ENCODE results near the gene RESP18.
"Not testable (repeated sequence)": the region's sequence is repeated elsewhere in the genome, so short reads cannot be mapped to it uniquely, and the experiment has no call there.

Gene RESP18

DNA sequence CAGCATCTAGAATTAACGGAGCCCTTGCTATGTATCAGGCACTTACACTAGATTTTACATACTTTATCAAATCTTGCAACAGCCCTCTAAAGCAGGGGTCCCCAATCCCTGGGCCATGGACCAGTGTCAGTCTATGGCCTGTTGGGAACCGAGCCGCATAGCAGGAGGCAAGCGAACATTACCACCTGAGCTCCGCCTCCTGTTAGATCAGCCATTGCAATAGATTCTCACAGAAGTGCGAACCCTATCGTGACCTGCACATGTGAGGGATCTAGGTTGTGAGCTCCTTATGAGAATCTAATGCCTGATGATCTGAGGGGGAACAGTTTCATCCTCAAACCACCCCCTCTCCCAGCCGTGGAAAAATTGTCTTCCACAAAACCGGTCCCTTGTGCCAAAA, 39.9 kb downstream of the RESP18 start:
- no peak for DNase-seq (ENCODE audit: low read depth in 3 of 3)

DNA sequence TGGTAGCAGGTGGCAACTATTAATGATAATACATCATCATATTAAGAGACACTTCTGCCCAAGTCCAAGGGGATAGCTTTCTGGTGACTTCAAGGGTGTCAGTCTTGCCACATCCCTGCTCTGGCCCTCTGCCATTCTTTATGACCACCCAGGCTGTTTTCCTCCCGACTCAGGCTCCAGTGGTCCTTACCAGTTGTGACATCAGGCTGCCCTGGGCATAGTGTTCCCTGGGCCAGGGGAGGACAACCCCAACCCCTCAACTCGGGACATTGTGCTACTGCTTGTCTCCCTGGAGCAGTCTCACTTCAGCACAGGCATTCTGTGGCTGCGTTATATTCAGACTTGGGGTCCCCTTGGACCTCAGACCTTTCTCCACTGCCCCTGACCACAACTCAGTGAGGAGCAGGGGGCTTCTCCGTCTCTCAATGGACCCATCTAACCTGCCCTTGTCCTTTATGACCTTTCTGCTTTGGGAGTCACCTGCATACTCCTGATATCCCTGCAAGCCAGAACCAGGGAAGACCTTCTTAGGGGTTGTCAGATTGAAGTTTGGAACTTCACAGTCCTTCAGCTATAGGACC, 40.5 kb downstream of the RESP18 start:
- DNase-seq (ENCODE audit: low read depth in 3 of 3): no peak

DNA sequence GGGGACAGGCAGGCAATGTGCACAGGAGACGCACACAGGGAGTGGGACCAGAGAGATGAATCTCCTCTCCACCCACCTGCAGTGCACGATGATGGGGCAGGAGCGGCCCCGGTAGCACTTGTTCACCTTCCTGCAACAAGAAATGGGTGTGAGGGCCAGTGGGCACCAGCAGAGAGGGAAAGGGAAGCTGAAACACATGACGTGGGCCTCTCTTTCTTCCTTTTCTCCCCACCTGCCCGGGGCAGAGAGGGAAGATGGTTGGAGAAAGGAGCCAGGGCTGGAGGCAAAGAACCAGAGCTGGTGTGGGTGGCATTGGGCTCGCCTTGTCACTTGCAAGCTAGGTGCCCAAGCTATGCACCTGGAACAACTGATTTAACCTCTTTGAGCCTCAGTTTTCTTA, 41.1 kb downstream of the RESP18 start:
- DNase-seq (ENCODE audit: low read depth in 3 of 3): no peak

DNA sequence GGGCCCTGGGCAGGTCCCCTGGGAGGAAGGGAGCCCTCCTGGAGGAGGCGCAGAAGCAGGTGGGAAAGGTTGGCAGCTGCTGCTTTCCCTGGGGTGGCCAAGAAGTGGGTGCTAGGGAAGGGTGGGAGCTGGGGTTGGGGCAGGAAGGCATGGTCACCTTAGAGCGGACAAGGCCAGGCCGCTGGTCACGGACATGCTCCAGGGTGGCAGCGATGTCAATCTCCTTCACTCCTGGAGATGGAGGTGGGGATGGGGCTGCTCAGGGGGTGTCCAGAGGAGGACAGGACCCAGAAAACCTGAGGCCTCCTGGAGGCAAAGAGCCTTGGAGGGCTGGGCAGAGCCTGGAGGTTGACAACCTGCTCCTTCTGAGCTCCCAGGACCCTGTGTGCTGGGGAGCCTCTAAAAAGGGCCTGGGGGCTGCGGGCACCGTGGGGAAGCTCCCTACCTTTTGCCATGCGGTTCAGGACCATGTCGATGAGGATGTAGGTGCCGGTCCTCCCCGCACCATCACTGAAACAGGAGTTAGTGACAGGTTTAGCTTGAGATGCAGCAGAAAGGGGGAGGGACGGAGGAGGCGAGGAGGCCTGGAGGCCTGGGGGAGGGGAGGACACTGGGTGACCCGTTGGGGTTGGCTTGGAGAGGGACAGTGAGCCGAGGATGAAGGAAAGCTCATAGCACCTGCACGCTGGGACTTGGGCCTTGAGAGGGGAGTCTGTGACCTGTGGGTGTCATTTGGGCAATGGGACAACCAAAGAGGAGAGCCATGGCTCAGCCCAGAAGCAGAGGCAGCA, 42.0 kb downstream of the RESP18 start:
- DNase-seq (ENCODE audit: low read depth in 3 of 3): no peak

DNA sequence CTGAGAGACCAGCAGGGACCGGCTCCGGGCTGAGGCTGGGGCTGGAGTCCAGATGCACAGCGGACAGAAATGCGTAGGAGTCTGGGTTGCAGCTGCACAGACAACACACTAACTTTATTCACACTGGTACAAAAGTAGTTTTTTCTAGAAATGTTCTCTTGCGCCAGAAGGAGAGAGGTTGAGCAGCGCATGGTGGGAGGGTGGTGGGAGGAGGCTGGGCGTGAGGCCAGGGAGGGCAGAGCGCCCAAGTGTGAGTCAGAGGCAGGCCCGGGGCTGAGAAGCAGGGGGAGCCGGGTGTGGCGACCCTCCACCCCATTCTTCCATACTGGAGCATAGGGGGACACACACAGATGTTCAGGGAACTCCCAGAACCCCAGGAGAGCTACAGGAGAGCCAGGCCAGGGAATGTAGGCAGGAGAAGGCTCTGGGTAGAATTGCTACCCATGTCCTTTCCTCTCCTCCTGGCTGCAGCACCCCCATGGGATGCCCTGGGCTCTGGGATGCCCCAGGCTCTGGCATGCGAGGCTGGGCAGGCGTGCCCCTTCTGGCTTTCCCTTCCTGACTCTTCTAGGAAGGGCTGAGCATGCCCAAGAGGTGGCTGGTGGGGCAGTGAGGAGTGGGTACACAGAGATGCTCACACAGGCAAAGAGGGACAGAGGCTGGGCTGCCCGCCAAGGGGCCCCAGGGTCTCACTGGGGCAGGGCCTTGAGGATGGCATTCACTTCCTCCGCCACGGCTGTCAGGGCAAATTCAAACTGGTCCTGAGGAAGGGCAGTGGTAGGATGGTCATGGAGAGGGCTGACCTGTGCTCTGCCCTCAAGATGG, 42.8 kb downstream of the RESP18 start:
- DNase-seq (ENCODE audit: low read depth in 3 of 3): no peak

DNA sequence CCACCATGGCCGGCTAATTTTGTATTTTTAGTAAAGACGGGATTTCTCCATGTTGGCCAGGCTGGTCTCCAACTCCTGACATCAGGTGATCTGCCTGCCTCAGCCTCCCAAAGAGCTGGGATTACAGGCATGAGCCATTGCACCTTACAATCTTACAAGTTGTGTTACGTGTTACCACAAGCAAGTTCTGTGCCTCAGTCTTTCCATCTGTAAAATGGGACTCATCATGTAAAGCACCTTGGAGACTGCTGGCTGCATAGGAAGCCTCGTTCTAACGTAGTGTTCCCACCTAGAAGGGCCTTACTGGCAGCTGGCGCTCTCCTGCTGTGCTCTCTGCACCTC, 43.4 kb downstream of the RESP18 start:
- DNase-seq (ENCODE audit: low read depth in 3 of 3): no peak

DNA sequence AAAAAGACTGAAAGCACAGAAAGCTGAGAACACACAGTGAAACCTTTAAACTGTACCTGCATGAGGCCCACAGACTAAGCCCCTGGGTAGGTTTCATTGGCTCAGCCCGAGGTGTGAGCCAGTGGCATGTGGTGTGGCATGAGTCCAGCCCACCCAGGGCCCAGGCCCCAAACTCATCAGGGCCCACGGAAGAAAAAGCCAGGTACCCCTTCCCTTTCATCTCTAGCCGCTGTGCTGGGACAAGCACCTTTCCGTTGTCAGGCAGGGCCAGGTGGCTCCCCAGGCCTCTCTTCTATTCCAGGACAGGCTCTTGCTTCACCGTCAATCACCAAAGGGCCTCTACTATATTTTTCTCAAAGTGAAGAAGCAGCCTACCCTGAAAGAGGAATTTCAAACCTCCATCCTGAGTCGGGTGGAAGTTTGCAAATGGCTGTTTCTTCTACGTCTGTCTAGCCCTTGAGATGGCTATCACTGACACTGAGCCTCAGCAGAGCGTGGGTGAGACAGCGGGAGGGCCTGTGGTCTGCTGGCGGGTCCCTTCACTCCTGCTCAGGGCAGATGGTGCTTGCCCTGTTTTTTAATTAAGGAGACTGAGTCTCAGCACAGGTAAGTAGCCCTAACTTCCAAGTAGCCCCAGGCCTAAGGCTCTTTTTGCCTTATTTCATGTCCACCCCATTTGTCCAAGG, 44.8 kb downstream of the RESP18 start:
- no peak for DNase-seq (ENCODE audit: low read depth in 3 of 3)

DNA sequence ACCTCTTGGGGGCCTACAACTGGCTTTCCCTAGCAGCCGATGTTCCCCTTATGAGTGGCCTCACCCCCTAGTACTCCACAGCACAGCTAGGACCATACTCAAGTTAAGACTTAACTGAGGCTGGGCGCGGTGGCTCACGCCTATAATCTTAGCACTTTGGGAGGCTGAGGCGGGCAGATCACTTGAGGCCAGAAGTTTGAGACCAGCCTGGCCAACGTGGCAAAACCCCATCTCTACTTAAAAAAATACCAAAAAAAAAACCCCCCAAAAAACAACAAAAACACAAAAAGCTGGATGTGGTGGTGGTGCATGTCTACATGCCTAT, 45.5 kb downstream of the RESP18 start:
- DNase-seq (ENCODE audit: low read depth in 3 of 3): not testable (repeated sequence)

DNA sequence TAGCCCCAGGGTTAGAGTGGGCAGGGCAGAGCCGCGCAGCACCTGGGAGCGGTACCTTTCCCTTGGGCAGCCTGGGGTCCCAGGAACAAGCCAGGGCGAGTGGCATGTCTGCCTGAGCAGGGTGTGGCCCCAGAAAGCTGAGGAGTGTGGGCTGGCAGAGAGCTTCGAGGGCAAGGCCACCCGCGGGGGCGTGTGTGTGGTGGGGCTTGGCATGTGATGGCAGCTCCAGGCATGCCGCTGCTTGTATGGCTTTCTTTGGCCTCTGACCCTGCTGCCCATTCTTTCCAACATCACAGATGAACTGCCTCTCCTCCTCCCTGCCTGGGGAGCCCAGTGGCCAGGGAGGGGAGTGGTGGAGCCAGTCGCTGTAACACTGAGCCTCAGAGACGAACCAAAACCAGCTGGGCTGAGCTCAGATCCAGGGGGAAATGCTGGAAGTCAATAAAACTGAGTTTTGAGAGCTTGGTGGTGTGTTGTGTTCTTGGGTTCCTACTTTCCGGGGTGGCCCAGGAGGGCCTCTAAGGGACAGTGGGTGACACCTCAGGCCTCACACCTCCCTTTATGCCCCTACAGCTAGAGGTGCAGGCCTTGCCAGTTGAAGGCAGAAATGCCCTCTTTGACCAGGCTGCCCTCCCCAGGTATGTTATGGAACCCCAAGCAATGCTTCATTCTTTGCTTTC, 46.0 kb downstream of the RESP18 start:
- DNase-seq (ENCODE audit: low read depth in 3 of 3): no peak

DNA sequence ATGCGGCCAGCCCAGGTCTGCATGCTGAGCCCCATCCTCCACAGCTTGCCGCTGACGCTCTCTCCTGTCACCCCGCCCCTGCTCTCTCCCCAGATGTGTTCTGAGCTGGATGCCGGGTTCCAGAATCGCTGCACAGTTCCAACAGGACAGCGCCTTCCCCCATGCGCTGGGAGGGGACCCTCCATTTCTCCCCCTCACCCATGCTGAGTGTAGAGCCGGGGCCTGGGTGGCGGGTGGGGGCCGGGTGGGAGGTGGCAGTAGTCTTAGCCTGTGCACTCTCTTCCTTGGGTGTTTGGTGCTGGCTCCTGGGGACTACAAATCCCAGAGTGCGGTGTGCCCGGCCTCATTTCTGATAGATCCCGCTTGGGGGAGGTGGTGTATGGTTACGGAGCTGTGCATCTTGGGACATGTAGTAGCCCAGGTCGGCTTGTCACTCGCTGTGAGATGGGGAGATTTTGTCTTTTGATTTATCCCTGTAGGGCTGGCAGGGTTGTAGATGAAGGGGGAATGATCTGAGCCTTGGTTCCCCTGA, 46.6 kb downstream of the RESP18 start:
- DNase-seq (ENCODE audit: low read depth in 3 of 3): no peak

DNA sequence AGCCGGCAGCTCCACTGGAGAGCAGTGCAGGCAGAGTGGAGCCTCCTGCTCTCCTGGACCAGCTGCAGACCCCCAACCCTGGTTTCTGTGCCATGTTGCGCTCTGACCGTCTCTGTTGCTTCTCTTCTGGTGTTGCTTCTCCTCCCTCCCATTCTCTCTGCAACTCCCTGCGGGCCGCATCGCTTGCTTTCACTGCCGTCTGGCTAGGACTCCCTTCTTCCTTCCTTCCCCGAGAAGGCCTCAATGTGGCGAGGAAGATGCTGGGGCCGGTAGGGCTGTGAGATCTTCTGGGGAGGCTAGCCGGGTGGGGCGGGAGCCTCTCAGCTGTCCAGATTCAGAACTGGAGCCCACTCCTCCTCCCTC, 47.2 kb downstream of the RESP18 start:
- DNase-seq (ENCODE audit: low read depth in 3 of 3): no peak

DNA sequence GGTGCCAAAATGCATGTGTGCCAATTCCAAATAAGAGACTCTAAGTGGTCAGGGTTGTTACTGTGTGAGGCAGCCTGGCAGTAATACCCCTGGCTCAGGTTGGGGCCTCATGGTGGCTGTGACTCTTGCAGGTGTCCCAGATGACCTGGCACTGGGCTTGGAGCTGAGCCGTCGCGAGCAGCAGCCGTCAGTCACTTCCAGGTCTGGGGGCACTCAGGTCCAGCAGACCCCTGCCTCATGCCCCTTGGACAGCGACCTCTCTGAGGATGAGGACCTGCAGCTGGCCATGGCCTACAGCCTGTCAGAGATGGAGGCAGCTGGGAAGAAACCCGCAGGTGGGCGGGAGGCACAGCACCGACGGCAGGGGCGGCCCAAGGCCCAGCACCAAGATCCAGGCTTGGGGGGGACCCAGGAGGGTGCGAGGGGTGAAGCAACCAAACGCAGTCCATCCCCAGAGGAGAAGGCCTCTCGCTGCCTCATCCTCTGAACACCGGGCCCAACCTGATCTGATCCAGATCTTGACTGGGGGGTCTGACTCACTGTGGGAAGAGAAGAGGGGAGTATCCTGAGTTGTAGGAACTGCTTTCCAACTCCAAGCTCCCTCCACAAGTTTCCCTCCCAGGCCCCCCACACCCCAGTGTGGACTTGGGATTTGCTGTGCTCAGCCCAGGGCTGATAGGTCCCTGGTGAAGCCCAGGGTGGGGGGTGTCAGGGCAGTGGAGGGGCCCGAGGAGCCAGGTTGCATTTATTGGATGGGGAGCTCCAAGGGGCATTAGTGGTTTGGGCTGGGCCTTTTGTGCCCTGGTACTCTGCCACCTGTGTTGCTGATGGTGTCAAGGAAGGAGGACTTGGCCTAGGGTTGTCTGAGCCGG, 47.8 kb downstream of the RESP18 start:
- no peak for DNase-seq (ENCODE audit: low read depth in 3 of 3)

DNA sequence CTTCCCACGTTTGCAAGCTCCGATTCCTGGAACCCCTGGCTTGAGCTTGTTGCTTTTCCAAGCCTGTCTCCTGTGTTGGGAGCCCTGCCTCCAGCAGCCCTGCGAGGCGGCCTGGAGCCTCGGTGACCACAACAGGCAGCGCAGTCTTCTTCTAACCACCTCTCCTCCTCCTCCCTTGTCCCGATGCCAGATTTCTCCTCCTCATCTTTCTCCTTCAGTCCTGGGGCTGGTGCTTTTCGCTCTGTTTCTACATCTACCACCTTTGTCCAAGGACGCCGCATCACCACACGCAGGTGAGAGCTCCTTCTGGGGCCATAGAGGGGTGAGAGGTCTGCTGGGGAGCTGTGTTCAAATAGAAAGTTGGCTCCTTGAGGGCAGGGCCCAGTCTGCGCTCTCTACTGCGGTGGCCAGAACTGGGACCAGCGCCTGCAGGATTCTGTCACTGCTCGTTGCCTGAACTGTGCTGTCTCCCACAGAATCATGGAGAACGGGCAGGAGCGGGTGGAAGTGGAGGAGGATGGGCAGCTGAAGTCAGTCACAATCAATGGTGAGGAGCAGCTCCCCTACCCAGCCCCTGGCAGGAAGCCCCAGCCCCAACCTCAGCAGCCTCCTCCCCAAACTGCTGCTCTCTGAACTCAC, 49.5 kb downstream of the RESP18 start:
- no peak for DNase-seq (ENCODE audit: low read depth in 3 of 3)

DNA sequence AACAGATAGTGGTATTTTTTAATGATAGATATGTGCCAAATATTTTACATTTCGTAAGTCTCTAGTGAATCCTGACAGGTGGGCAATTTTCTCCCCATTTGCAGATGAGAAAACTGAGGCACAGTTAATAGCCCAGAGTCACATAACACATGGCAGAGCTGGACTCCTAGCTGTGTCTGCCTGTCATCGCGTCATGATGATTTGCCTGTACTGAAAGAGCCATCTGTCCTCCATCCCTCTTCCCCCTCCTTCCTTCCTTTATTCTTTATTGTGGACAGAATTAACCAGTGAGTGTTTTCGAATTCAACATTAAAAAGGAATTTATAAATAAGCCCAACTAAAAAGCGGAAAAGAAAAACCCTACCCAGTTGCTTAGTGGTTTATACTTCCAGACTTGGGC, 50.2 kb downstream of the RESP18 start:
- no peak for DNase-seq (ENCODE audit: low read depth in 3 of 3)

DNA sequence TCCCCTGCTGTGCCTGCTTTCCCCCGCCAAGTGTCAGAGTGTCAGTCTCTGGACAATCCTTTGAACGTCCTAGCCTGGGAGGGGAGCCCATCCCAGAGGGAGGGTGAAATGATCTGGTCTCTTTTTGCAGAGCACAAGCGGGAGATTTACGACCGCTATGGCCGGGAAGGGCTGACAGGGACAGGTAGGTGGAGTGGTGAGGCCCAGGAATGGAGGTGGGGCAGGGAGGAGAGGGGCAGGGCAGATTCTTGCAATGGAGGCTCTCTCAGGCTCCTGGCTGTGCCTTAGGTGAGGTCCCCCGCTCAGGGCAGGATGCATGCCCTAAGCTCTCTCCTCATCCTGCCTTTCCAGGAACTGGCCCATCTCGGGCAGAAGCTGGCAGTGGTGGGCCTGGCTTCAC, 51.0 kb downstream of the RESP18 start:
- no peak for DNase-seq (ENCODE audit: low read depth in 3 of 3)

DNA sequence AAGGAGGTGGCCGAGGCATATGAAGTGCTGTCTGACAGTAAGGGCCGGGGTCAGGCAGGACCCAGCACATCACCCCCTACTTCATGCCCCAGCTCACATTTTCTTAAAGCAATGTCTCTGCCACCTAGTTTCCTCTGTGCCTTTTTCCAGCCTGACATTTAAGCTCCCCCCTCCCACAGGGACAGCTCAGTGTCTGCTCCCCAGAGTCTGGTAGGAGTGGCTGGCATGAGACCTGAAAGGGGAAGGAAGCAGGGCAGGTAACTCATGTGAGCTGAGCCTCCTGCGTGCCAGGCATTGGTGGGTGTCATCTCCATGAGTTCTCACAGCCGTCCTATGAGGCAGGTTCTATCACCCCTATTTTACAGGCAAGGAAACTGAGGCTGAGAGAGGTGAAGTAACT, 51.9 kb downstream of the RESP18 start:
- DNase-seq (ENCODE audit: low read depth in 3 of 3): no peak

DNA sequence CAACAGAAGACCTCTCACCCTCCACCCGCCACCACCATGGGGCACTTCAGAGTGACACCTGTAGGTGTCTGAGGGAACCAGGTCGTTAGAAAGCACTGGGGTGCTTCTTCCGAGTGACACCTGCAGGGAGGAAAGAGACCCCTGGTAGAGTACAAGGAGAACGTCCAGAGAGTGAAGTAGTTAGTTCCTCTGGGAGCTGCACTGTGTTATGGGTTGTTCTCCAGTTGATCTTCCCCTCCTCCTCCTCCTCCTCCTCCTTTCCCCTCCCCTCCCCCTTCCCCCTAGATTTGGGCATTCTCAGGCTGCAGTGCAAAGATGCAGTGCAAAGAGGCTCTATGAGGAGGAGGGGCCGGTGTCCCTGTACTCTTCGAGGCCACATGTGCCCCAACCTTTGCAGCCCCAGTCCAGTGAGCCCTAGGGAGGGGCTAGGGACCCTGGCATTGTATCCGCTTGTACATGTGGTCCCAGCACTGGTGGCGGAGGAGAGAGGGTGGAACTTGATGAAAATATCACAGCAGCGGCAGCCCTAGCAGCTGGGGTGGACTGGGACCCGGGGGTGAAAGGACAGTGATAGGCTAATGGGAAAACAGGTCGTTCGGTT, 52.5 kb downstream of the RESP18 start:
- no peak for DNase-seq (ENCODE audit: low read depth in 3 of 3)

DNA sequence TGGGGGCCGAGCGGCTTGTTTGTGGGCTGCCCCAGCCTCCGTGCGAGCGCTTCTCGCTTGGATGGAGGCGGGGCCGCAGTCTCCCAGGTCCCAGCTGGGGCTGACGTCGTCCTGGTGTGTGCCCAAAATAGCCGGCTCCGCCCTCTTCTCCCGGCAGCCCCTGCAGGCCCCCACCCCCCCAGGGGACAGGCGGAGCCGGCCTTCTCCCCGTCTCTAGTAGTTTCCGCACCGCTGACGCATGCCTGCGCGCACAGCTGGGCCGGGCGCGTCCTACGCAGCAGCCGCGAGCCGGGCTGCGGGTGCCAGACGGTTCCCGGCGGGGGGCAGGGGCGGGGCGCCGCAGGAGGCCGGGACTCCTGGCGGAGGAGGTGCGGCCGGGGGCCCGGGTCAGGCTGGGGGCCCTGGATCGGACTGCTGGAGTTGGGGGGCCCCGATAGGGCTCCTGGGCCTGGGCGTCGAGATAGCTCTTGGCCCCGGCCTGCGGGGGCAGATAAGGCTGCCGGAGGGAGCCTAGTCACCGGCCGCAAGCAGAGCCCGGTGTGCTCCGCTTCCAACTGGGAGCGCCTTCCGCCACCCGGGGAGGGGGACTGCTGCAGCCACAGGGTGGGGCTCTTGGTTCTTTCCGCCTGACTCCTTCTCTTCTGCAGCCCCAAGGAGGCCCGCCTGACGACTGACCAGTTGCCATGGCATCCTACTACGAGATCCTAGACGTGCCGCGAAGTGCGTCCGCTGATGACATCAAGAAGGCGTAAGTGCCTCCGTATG, 53.2 kb downstream of the RESP18 start, which contains the start of gene DNAJB2:
DNAJB2 (plus strand) TSS at position 216 of the 765 bp plus-strand sequence; CDS start at position 684, 468 bp downstream.
- DNase-seq (ENCODE audit: low read depth in 3 of 3): peak; percentile 94 to 99 (median 99)

DNA sequence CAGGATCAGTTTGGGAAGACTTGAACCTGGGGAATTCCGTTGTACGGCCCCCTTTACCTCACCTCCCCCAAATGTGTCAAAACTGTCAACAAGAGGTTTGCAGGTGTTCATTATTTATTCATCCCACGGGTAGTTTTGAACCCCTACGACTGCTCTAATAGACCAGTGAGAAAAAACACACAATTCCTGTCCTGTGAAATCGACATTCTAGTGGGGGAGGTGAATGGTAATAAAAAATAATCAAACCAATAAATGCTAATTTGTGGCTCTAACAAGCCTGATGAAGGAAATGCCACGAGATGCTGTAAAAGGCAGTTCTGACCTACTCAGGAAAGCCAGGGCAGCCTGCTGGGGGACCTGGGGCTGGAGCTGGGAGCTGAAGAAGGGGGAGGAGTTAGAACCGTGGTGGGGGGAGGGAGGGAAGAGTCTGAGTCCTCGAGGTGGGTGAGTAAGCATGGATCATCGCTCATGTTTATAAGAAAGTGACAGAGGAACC, 53.8 kb downstream of the RESP18 start:
- no peak for DNase-seq (ENCODE audit: low read depth in 3 of 3)
